Body of pancreas (tissue), 4 donors: ENCODE data around the gene ELAPOR1.

Source experiments
- POLR2A ChIP-seq, 3 donors: fragments of 450-650 bp; IDR thresholded peaks; one replicate each; pipeline ENCODE4 v1.6.1; 2016; ENCODE audit warnings: antibody characterized with exemption in 3 of 3, mild to moderate bottlenecking in 2 of 3
- TF ChIP-seq, protein P1 (sequence below), 7 experiments: fragments of 450-650 bp in 4 of 7; fragments of 200-600 bp in 3 of 7; sonication (generic) in 3 of 7; IDR thresholded peaks; one replicate each; pipeline ENCODE4 v1.5.1; 2016 to 2019; ENCODE audit warnings: antibody characterized with exemption in 7 of 7

DNA sequence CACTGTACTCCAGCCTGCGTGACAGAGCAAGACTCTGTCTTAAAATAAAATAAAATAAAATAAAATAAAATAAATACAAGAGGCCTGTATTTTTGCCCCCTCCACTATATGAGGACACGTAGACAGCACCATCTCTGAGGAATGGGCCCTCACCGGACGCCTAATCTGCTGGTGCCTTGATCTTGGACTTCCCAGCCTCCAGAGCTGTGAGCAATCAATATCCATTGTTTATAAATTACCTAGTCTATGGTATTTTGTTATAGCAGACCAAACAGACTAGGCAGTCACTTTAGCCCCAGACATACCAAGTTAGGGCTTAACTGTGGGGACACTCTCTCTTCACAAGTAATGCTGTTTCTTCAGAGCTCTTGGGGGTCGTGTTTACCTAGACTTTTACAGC is 6.4 kb downstream of the ELAPOR1 start:
- TF ChIP-seq, protein P1, sequence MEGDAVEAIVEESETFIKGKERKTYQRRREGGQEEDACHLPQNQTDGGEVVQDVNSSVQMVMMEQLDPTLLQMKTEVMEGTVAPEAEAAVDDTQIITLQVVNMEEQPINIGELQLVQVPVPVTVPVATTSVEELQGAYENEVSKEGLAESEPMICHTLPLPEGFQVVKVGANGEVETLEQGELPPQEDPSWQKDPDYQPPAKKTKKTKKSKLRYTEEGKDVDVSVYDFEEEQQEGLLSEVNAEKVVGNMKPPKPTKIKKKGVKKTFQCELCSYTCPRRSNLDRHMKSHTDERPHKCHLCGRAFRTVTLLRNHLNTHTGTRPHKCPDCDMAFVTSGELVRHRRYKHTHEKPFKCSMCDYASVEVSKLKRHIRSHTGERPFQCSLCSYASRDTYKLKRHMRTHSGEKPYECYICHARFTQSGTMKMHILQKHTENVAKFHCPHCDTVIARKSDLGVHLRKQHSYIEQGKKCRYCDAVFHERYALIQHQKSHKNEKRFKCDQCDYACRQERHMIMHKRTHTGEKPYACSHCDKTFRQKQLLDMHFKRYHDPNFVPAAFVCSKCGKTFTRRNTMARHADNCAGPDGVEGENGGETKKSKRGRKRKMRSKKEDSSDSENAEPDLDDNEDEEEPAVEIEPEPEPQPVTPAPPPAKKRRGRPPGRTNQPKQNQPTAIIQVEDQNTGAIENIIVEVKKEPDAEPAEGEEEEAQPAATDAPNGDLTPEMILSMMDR (IDR thresholded peaks at IDR 0.05): no peak
- TF ChIP-seq POLR2A (IDR thresholded peaks at IDR 0.05): no peak
